ENCODE results near the gene SEPTIN1.

SEPTIN1 gene

DNA sequence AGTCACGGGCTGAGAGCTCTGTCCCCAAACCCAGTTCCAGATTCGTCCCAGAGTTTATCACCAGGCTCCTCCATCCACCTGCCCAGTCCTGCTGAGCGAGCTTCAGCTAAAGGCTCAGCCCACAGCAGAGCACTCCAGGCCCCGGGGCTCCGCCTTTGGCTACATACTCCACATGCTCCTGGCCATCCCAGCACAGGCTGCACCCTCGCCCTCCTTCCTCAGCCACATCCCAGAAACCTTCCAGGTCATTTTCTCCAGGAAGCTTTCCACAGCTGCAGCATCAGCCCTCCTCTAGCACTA lies 22.5 kb downstream of the SEPTIN1 start:
- Histone ChIP-seq H3K36me3 (ENCODE audit: control insufficient read depth in 1 of 2, insufficient read depth in 2 of 2, low read length in 2 of 2) (peaks cover 23 to 57% of the 10 kb centered on the region in 2 donors), H3K4me1 (ENCODE audit: control insufficient read depth in 1 of 2, insufficient read depth in 2 of 2, low read length in 2 of 2) (peaks cover 0 to 21% of the 10 kb centered on the region in 2 donors), H3K27me3 (ENCODE audit: low read depth, low read length) (no peaks in the 10 kb centered on the region), H3K4me3 (ENCODE audit: low read depth in 1 of 2, low read length in 2 of 2) (no peak overlapping the region), H3K27ac (ENCODE audit: low read length) (no peak overlapping the region), H3K9me3 (ENCODE audit: control insufficient read depth in 1 of 2, low read length in 2 of 2) (no peaks in the 10 kb centered on the region)

DNA sequence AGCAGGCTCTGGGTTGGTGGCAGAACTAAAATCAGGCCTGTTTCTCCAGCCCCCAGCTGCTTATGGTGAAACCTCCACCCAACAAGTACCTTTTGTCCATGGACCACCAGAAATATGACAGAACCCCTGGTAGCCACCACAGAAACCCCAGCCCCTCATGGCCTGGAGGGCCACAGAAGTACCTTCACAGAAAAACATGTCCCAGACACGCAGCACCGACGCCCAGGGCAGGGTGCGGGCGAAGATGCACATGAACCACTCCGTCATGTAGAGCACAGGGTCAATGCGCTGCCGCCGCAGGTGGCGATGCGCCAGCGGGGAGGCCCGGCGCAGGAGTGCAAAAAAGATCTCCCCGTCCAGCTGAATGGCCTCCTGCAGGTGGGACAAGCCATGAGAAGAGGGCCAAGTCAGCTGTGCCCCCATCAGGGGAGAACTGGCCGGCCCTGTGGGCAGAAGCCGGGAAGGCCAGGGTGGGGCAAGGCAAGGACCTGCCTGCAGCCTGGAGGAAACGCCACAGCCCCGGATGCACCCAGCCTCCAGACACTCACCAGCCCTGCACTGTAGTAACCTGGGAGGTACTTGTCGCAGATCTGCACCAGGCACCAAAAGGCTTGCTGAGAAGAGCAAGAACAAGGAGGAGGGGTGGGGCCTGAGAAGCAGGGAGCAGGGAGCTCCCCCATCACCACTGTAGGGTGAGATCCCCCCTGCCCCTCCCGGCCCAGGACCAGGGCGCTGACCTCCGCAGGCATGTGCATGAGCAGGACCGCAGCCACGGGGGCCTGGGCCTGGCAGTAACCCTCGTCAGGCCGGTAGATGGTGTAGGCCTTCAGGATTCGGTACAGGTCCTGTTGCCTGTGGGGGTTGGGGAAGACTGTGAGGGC lies 23.1 kb downstream of the SEPTIN1 start:
- peaks cover under 1 to 25% of the 10 kb centered on the region in 2 donors for H3K4me1 ChIP-seq (ENCODE audit: control insufficient read depth in 1 of 2, insufficient read depth in 2 of 2, low read length in 2 of 2)
- H3K27me3 ChIP-seq (ENCODE audit: low read depth, low read length), result no peaks in the 10 kb centered on the region
- H3K36me3 ChIP-seq (ENCODE audit: control insufficient read depth in 1 of 2, insufficient read depth in 2 of 2, low read length in 2 of 2), result peaks cover 23 to 51% of the 10 kb centered on the region in 2 donors
- H3K27ac ChIP-seq (ENCODE audit: low read length), result no peak overlapping the region
- no peak overlapping the region for H3K4me3 ChIP-seq (ENCODE audit: low read depth in 1 of 2, low read length in 2 of 2)
- H3K9me3 ChIP-seq (ENCODE audit: control insufficient read depth in 1 of 2, low read length in 2 of 2), result no peaks in the 10 kb centered on the region

DNA sequence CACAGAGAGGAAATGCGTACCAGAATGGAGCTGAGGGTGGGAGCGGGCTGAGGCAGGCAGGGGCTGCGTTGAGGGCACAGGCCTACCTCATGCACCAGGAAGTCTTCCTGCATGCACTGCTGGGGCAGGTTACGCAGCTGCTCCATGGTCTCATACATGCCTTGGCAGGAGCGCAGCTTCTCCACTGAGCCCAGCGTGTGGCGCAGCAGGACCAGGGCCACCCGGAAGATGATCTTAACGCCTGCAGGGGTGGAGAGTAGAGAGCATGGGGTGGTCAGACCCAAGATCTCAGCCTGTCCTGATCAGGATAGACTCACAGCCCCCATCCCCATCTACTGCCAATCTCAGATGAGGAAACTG lies 23.8 kb downstream of the SEPTIN1 start:
- H3K4me3 ChIP-seq (ENCODE audit: low read depth in 1 of 2, low read length in 2 of 2), result no peak overlapping the region
- peaks cover 23 to 52% of the 10 kb centered on the region in 2 donors for H3K36me3 ChIP-seq (ENCODE audit: control insufficient read depth in 1 of 2, insufficient read depth in 2 of 2, low read length in 2 of 2)
- H3K27ac ChIP-seq (ENCODE audit: low read length), result no peak overlapping the region
- H3K4me1 ChIP-seq (ENCODE audit: control insufficient read depth in 1 of 2, insufficient read depth in 2 of 2, low read length in 2 of 2), result peaks cover 6 to 32% of the 10 kb centered on the region in 2 donors
- H3K27me3 ChIP-seq (ENCODE audit: low read depth, low read length), result no peaks in the 10 kb centered on the region
- no peaks in the 10 kb centered on the region for H3K9me3 ChIP-seq (ENCODE audit: control insufficient read depth in 1 of 2, low read length in 2 of 2)

DNA sequence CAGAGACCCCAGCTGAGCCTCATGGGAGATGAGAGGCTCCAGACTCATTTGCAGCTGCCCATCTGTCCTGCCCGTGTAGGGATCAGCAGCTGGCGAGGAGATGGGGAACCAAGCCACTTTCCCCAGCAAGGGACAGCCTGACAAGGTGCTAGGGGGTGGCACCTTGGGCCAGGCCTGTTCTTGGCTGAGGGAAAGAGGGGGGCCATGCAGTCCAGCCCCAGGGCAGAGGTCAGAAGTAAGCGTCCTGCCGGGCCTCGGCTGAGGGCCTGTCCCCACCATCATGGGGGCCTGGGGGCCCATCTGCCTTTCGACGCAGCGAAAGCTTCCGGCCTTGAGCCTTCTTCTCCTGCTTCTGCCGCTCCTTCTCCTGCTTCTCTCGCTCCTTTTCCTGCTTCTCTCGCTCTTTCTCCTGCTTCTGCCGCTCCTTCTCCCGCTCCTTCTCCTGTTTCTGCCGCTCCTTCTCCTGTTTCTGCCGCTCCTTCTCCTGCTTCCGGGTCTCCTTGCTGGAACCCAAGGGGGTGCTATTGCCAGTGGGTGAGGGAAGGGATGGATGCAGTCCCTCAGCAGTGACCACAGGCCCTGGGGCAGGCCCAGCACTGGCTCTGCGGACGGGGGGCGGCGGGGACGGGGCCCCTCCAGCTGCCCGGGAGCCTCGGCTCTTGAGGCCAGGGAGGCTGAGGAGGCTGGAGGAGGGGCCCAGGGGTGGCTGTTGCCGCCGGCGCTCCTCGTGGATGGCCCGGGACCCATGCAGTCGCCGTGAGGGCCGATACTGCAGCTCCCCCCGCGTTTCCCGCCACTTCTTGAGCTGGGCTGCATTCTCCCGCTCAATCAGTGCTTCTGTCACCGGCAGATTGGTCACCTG lies 24.4 kb downstream of the SEPTIN1 start:
- no peaks in the 10 kb centered on the region for H3K27me3 ChIP-seq (ENCODE audit: low read depth, low read length)
- no peak overlapping the region for H3K4me3 ChIP-seq (ENCODE audit: low read depth in 1 of 2, low read length in 2 of 2)
- H3K27ac ChIP-seq (ENCODE audit: low read length), result no peak overlapping the region
- H3K9me3 ChIP-seq (ENCODE audit: control insufficient read depth in 1 of 2, low read length in 2 of 2), result no peaks in the 10 kb centered on the region
- peaks cover 6 to 38% of the 10 kb centered on the region in 2 donors for H3K4me1 ChIP-seq (ENCODE audit: control insufficient read depth in 1 of 2, insufficient read depth in 2 of 2, low read length in 2 of 2)
- peaks cover 18 to 52% of the 10 kb centered on the region in 2 donors for H3K36me3 ChIP-seq (ENCODE audit: control insufficient read depth in 1 of 2, insufficient read depth in 2 of 2, low read length in 2 of 2)

DNA sequence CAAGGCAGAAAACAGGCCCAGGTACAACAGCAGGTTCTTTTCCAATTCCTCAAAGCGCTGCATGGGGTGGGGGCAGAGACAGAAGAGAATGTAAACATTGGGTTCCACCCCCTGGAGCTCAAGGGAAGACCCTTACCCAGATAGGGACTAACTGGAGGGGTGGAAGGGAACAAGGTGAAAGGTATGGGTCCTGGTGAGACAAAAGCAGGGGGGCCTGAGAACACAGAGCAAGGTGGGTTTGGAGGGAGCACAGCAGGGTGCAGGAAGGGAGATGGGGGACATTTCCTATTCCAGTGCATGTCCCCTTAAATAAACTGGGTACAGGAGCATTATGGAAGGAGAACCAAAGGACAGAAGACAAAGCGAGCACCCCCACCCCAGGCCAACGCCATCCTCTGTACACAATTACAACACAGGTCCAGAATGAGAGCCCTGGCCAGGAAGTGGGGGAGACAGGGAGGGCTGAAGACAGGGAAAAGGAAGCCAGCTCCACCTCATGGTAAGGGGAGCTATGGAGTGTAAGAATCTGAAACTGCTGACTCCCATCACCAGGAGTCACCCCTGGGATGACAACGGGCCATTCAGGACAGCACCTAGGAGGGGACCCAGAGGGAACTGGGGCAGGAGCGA lies 25.2 kb downstream of the SEPTIN1 start:
- H3K27ac ChIP-seq (ENCODE audit: low read length), result no peak overlapping the region
- H3K27me3 ChIP-seq (ENCODE audit: low read depth, low read length), result no peaks in the 10 kb centered on the region
- peaks cover 18 to 58% of the 10 kb centered on the region in 2 donors for H3K36me3 ChIP-seq (ENCODE audit: control insufficient read depth in 1 of 2, insufficient read depth in 2 of 2, low read length in 2 of 2)
- peaks cover 9 to 45% of the 10 kb centered on the region in 2 donors for H3K4me1 ChIP-seq (ENCODE audit: control insufficient read depth in 1 of 2, insufficient read depth in 2 of 2, low read length in 2 of 2)
- H3K9me3 ChIP-seq (ENCODE audit: control insufficient read depth in 1 of 2, low read length in 2 of 2), result no peaks in the 10 kb centered on the region
- H3K4me3 ChIP-seq (ENCODE audit: low read depth in 1 of 2, low read length in 2 of 2), result no peak overlapping the region

DNA sequence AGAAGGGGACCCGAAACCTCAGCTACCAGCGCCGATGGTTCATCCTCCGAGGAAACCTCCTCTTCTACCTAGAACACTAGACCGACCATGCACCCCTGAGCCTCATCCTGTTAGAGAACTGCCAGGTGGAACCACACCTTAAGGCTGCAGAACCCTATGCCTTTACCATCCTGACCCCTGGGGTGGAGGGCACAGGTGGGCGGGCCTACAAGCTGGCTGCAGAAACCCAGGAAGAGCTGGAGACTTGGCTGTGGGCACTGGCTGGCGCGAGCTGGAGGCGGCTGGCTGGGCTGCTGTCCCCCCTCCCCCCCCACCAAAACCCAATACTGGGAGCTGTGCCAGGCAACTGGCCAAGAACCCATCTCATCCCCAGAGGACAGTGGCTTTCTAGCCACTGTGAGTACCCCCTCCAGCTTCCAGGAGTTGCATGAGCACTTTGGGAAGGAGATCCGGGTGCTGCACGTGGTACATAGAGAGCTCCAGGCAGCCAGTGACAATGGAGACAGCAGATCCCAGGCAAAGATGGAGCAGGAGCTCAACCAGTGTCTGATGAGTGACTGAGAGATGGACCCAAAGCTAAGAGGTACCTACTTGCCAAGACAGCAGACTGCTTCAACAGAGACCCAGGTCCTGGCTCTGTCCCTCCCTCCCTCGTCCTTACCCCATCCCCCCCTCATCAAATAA lies 25.8 kb downstream of the SEPTIN1 start:
- H3K36me3 ChIP-seq (ENCODE audit: control insufficient read depth in 1 of 2, insufficient read depth in 2 of 2, low read length in 2 of 2), result peaks cover 20 to 64% of the 10 kb centered on the region in 2 donors
- H3K4me3 ChIP-seq (ENCODE audit: low read depth in 1 of 2, low read length in 2 of 2), result peak overlapping the region in 1 of 2 donors; percentile 87
- H3K27ac ChIP-seq (ENCODE audit: low read length), result peak overlapping the region; percentile 99

DNA sequence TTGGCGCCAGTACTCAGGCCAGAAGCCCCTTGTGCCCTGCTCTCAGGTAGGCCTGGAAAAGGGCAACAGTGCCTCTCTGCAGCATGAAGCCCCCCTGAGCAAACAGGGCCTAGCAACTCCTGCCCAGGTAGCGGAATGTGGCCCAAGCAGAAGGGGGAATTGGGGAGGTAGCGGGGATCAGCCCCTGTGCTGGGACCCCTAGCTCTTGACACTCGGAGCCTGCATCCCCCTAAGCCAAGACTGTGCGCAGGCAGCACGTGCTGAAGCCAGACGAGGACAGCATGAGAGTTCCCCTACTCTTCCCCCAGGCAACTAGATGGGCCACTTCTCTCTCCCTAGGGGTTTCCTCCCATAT lies 26.4 kb downstream of the SEPTIN1 start:
- Histone ChIP-seq H3K4me3 (ENCODE audit: low read depth in 1 of 2, low read length in 2 of 2) (peak overlapping the region; percentile 87 to 97), H3K4me1 (ENCODE audit: control insufficient read depth in 1 of 2, insufficient read depth in 2 of 2, low read length in 2 of 2) (peaks cover 10 to 55% of the 10 kb centered on the region in 2 donors), H3K36me3 (ENCODE audit: control insufficient read depth in 1 of 2, insufficient read depth in 2 of 2, low read length in 2 of 2) (peaks cover 26 to 70% of the 10 kb centered on the region in 2 donors)

More for the DNA sequence above, 25.8 kb downstream of the SEPTIN1 start:
- peaks cover 10 to 52% of the 10 kb centered on the region in 2 donors for H3K4me1 ChIP-seq (ENCODE audit: control insufficient read depth in 1 of 2, insufficient read depth in 2 of 2, low read length in 2 of 2)
- H3K9me3 ChIP-seq (ENCODE audit: control insufficient read depth in 1 of 2, low read length in 2 of 2), result no peaks in the 10 kb centered on the region
- no peaks in the 10 kb centered on the region for H3K27me3 ChIP-seq (ENCODE audit: low read depth, low read length)

DNA sequence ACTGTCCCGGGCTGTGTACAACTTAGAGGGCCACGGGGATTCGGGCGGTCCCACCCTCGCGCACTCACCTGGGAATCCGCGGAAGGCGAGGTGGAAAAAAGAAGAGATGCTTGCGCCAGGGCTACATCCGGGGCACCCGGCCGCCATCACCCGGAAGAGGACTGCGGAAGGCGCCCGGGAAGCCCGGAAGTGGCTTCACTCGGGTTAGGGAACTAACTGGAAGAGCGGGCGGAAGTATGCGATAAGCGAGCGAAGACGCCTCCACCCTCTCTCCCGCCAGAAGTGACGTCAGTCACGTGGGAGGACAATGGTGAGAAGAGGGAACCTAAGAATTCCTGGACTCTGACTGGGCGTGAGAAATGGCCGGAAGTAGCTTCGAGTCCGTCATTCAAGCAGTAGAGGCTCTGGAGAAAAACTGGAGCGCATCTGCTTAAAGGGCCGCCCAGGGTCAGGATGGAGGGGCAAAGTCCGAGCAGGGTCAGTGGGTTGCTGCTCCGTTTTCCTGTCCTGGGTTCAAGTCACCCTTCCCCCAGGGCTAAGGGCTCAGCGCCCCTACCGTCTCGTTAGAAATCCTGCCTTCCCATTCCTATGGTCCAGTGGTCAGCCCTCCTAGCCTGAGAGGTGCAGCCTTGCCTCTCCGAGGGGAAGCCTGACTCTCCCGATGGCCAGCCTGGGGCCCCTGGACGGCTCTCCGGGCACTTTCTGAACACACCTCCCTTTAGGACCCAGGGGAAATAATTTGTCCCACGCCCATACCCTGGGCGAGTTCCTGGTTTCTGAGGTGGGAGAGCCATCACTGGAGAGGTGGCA lies 27.0 kb downstream of the SEPTIN1 start, which contains the start of gene CD2BP2:
Gene CD2BP2, minus strand, starts transcription at position 165 of the 810 bp plus-strand sequence. CDS start 627 bp downstream, outside the sequence.
- Histone ChIP-seq H3K9me3 (ENCODE audit: control insufficient read depth in 1 of 2, low read length in 2 of 2) (no peaks in the 10 kb centered on the region), H3K4me1 (ENCODE audit: control insufficient read depth in 1 of 2, insufficient read depth in 2 of 2, low read length in 2 of 2) (peaks cover 10 to 55% of the 10 kb centered on the region in 2 donors), H3K4me3 (ENCODE audit: low read depth in 1 of 2, low read length in 2 of 2) (peak within 1 kb of the TSS; percentile 87 to 97), H3K27me3 (ENCODE audit: low read depth, low read length) (no peaks in the 10 kb centered on the region), H3K36me3 (ENCODE audit: control insufficient read depth in 1 of 2, insufficient read depth in 2 of 2, low read length in 2 of 2) (peaks cover 32 to 70% of the 10 kb centered on the region in 2 donors), H3K27ac (ENCODE audit: low read length) (peak within 1 kb of the TSS; percentile 99)

More for the DNA sequence above, 26.4 kb downstream of the SEPTIN1 start:
- peak overlapping the region; percentile 99 for H3K27ac ChIP-seq (ENCODE audit: low read length)
- H3K9me3 ChIP-seq (ENCODE audit: control insufficient read depth in 1 of 2, low read length in 2 of 2), result no peaks in the 10 kb centered on the region
- H3K27me3 ChIP-seq (ENCODE audit: low read depth, low read length), result no peaks in the 10 kb centered on the region

DNA sequence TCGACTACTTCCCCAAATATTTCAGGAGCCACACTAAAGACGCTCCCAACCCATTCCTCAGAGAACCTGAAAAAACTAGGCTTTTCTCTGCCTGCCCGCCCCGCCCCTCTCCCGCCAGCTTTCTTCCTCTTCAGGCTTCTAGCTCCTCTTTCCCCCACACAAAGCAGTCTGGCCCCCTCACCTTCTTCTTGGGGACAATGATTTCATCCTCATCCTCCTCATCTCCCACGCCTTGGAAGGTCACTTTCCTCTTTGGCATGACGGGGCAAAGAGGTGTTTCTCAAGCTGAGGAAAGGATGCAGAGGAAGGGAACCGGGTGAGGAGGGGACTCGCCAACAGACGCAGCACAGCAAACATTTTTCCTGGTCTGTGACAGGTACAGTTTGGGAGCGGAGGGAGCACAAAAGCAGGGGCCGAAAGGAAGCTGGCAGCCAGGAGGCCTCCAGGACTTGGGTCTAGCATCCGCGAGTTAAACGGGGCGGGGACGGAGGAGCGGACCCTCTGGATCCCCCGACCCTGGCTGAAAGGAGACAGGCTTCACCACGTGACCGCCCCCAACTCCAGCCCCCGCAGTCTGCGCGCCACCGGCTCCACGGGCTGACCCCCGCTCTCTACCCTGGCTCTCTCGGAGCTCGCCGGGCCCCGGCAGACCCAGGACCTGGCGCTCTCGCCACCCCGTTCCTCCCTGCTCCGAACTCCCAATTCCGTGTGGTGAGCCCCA lies 27.8 kb downstream of the SEPTIN1 start:
- H3K9me3 ChIP-seq (ENCODE audit: control insufficient read depth in 1 of 2, low read length in 2 of 2), result no peaks in the 10 kb centered on the region
- H3K4me3 ChIP-seq (ENCODE audit: low read depth in 1 of 2, low read length in 2 of 2), result peak overlapping the region; percentile 87 to 97
- no peaks in the 10 kb centered on the region for H3K27me3 ChIP-seq (ENCODE audit: low read depth, low read length)
- peaks cover 33 to 62% of the 10 kb centered on the region in 2 donors for H3K36me3 ChIP-seq (ENCODE audit: control insufficient read depth in 1 of 2, insufficient read depth in 2 of 2, low read length in 2 of 2)
- H3K4me1 ChIP-seq (ENCODE audit: control insufficient read depth in 1 of 2, insufficient read depth in 2 of 2, low read length in 2 of 2), result peaks cover 10 to 55% of the 10 kb centered on the region in 2 donors
- H3K27ac ChIP-seq (ENCODE audit: low read length), result peak overlapping the region; percentile 99

Data from muscle layer of duodenum (tissue), 2 donors.